ENCODE results near the gene UBTFL1. TPM values are rescaled to one million over a fixed set of nuclear protein-coding genes. Genes with fewer than 3 reads are reported as not detected.

Gene UBTFL1, protein sequence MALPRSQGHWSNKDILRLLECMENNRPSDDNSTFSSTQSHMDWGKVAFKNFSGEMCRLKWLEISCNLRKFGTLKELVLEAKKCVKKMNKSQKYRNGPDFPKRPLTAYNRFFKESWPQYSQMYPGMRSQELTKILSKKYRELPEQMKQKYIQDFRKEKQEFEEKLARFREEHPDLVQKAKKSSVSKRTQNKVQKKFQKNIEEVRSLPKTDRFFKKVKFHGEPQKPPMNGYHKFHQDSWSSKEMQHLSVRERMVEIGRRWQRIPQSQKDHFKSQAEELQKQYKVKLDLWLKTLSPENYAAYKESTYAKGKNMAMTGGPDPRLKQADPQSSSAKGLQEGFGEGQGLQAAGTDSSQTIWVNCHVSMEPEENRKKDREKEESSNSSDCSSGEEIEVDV
- not detected in 2 replicates for total RNA-seq

DNA sequence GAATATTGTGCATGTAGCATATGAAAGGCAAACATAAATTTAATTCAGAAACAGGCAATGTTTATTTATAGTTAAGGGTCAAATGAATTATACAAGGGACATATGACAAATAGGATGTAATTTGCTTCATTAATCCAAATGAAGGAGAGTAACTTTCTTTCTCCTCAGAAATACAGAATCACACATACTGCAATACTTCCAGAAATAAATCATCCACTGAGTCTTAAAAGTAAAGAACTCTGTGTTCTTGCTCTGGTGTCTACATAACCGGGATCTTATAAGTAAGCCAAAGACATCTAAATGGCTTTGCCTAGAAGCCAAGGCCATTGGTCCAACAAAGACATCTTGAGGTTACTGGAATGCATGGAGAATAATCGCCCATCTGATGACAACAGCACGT lies at the start of gene UBTFL1:
TSS of gene UBTFL1 (plus strand) at position 301 of the 400 bp plus-strand sequence. CDS start at position 301, 0 bp downstream.

GRCh38 chr11:90134478-90135003 lies 48.8 kb downstream of the UBTFL1 start, which contains the start of gene NAALAD2:
Gene NAALAD2, plus strand, starts transcription at chr11:90134663. Its CDS starts 96 bp downstream, at chr11:90134759.

Other genes starting within 250 kb of the UBTFL1 start
- gene TRIM64B, start 207.5 kb upstream of the UBTFL1 start, total RNA-seq, result not detected in 2 replicates
- gene TRIM49D1, start 163.7 kb upstream of the UBTFL1 start, total RNA-seq, result not detected in 2 replicates
- gene TRIM49D2, start 161.9 kb upstream of the UBTFL1 start, total RNA-seq, result not detected in 2 replicates
- not detected in 2 replicates for gene TRIM64, start 119.9 kb upstream of the UBTFL1 start, total RNA-seq
- not detected in 2 replicates for gene TRIM49C, start 54.8 kb upstream of the UBTFL1 start, total RNA-seq
- gene NAALAD2, start 48.7 kb downstream of the UBTFL1 start, total RNA-seq, result 2.0 and 2.2 TPM in 2 replicates
- gene CHORDC1, start 137.1 kb downstream of the UBTFL1 start, total RNA-seq, result 34.1 and 37.0 TPM in 2 replicates

Data from bronchus fibroblast of lung (primary cell).